IMR-90 (cell line): Measurements from ENCODE around the gene POU2AF2. TPM values are rescaled to one million over a fixed set of nuclear protein-coding genes. Genes with fewer than 3 reads are reported as not detected.
A peak's percentile ranks its signal among the peaks of the same experiment; 100 is the strongest.

Experiments
- ATAC-seq: fragments of 200-7000 bp; cut with Tn5 transposase; 2 replicates; pipeline ENCODE4 v1.9.1; 2020; ENCODE audit warnings: low read depth, mild to moderate bottlenecking, moderate library complexity
- BruUV-seq: library from RNA; stranded (reverse); fragments of 400-500 nt; replicated peaks from 2 replicates; lab custom pipeline; 2021; lab: Mats Ljungman, UMichigan
- CTCF ChIA-PET: fragments of 300-600 bp; formaldehyde crosslinking; extraction: SDS; loops from one replicate; lab custom pipeline; 2021; ENCODE audit warnings: antibody characterized with exemption; lab: Yijun Ruan, JAX
- POLR2A ChIA-PET: fragments of 300-600 bp; sonication (Branson Sonifier 250); formaldehyde crosslinking; loops from one replicate; lab custom pipeline; 2022; ENCODE audit warnings: antibody characterized with exemption; ENCODE audit not compliant: unreplicated experiment; lab: Charles Lee
- DNase-seq: peaks from one replicate; pipeline ENCODE4 v3.0.0; 2013
- H2AFZ ChIP-seq: replicated peaks from 2 replicates; pipeline ENCODE3; 2013; ENCODE audit warnings: low read length, mild to moderate bottlenecking; ENCODE audit not compliant: poor library complexity
- H2AK5ac ChIP-seq: 2 replicates; pipeline ENCODE4 v1.6.1; 2013; ENCODE audit warnings: low read depth, low read length, inconsistent platforms
- H2AK9ac ChIP-seq: replicated peaks from 2 replicates; pipeline ENCODE3; 2013; ENCODE audit warnings: mild to moderate bottlenecking, low read depth, low read length, moderate library complexity; ENCODE audit not compliant: poor library complexity
- H2BK120ac ChIP-seq: 2 replicates; pipeline ENCODE4 v1.6.1; 2013; ENCODE audit warnings: low read depth, low read length, inconsistent platforms
- H2BK15ac ChIP-seq: 3 replicates; pipeline ENCODE4 v1.6.1; 2013; ENCODE audit warnings: low read depth, low read length, inconsistent platforms
- H2BK20ac ChIP-seq: 2 replicates; pipeline ENCODE4 v1.6.1; 2013; ENCODE audit warnings: low read depth, mild to moderate bottlenecking, inconsistent platforms, low read length, moderate library complexity
- H2BK5ac ChIP-seq: 2 replicates; pipeline ENCODE4 v1.6.1; 2013; ENCODE audit warnings: mild to moderate bottlenecking, low read depth, low read length, inconsistent platforms; ENCODE audit not compliant: poor library complexity, severe bottlenecking
- H3K14ac ChIP-seq: replicated peaks from 2 replicates; pipeline ENCODE4 v1.6.1; 2013; ENCODE audit warnings: low read depth, low read length, inconsistent platforms
- H3K18ac ChIP-seq: 2 replicates; pipeline ENCODE4 v1.6.1; 2013; ENCODE audit warnings: low read depth, low read length, control low read depth
- H3K23ac ChIP-seq: 2 replicates; pipeline ENCODE4 v1.6.1; 2013; ENCODE audit warnings: low read depth, low read length, inconsistent platforms
- H3K27ac ChIP-seq: 2 replicates; pipeline ENCODE4 v1.5.1; 2013; ENCODE audit warnings: mild to moderate bottlenecking, control low read depth, low read length; ENCODE audit not compliant: insufficient read depth
- H3K27me3 ChIP-seq: 2 replicates; pipeline ENCODE4 v1.6.1; 2013; ENCODE audit warnings: low read length; ENCODE audit not compliant: control insufficient read depth, insufficient read depth
- H3K36me3 ChIP-seq: 2 replicates; pipeline ENCODE4 v1.6.1; 2013; ENCODE audit warnings: low read length, mixed read lengths; ENCODE audit not compliant: control insufficient read depth, insufficient read depth
- H3K4ac ChIP-seq: 2 replicates; pipeline ENCODE4 v1.6.1; 2013; ENCODE audit warnings: low read depth, low read length, inconsistent platforms
- H3K4me1 ChIP-seq: 2 replicates; pipeline ENCODE4 v1.6.1; 2013; ENCODE audit warnings: low read length, mixed read lengths; ENCODE audit not compliant: control insufficient read depth, insufficient read depth
- H3K4me2 ChIP-seq: 2 replicates; pipeline ENCODE4 v1.6.1; 2013; ENCODE audit warnings: low read depth, mild to moderate bottlenecking, control low read depth, low read length, moderate library complexity
- H3K4me3 ChIP-seq: 2 replicates; pipeline ENCODE4 v1.5.1; 2013; ENCODE audit warnings: low read depth, mild to moderate bottlenecking, control low read depth, low read length, moderate library complexity; ENCODE audit not compliant: insufficient read depth
- H3K56ac ChIP-seq: 2 replicates; pipeline ENCODE4 v1.6.1; 2013; ENCODE audit warnings: low read length, inconsistent platforms; ENCODE audit not compliant: insufficient read depth; ENCODE audit errors: extremely low read depth
- H3K79me1 ChIP-seq, 2 experiments: 2 replicates each; pipeline ENCODE4 v1.6.1; 2013; ENCODE audit warnings: low read length in 2 of 2, inconsistent platforms in 1 of 2, low read depth in 1 of 2
- H3K9ac ChIP-seq: 2 replicates; pipeline ENCODE4 v1.6.1; 2013; ENCODE audit warnings: low read depth, low read length, control low read depth
- H3K9me1 ChIP-seq: 2 replicates; pipeline ENCODE4 v1.6.1; 2013; ENCODE audit warnings: low read length, inconsistent platforms; ENCODE audit not compliant: insufficient read depth
- H3K9me3 ChIP-seq: 2 replicates; pipeline ENCODE4 v1.6.1; 2013; ENCODE audit warnings: low read length; ENCODE audit not compliant: control insufficient read depth, insufficient read depth
- H4K20me1 ChIP-seq: 2 replicates; pipeline ENCODE4 v1.6.1; 2013; ENCODE audit warnings: low read length, inconsistent platforms; ENCODE audit not compliant: insufficient read depth
- H4K5ac ChIP-seq: 2 replicates; pipeline ENCODE4 v1.6.1; 2013; ENCODE audit warnings: mild to moderate bottlenecking, low read depth, low read length, control low read depth
- H4K8ac ChIP-seq, 2 experiments: 2 replicates each; pipeline ENCODE4 v1.6.1; 2013; ENCODE audit warnings: low read depth in 2 of 2, low read length in 2 of 2, control low read depth in 1 of 2, inconsistent platforms in 1 of 2
- H4K91ac ChIP-seq: 2 replicates; pipeline ENCODE4 v1.6.1; 2013; ENCODE audit warnings: low read depth, low read length, inconsistent platforms; ENCODE audit not compliant: insufficient read depth
- BHLHE40 ChIP-seq: fragments of 150-350 bp; IDR thresholded peaks from 2 replicates; pipeline ENCODE4 v1.6.1; 2016; ENCODE audit warnings: mild to moderate bottlenecking, low read depth, low read length
- CHD1 ChIP-seq: IDR thresholded peaks from 2 replicates; pipeline ENCODE4 v1.6.1; 2012; ENCODE audit warnings: low read depth, low read length, improper control_type of control experiment
- CTCF ChIP-seq: conservative IDR thresholded peaks from 2 replicates; pipeline ENCODE4 v1.5.1; 2012; ENCODE audit warnings: mild to moderate bottlenecking, low read depth, low read length, improper control_type of control experiment
- MAFK ChIP-seq: IDR thresholded peaks from 2 replicates; pipeline ENCODE4 v1.6.1; 2012; ENCODE audit warnings: low read depth, low read length, improper control_type of control experiment
- MAZ ChIP-seq: IDR thresholded peaks from 2 replicates; pipeline ENCODE4 v1.6.1; 2012; ENCODE audit warnings: low read depth, mild to moderate bottlenecking, low read length, improper control_type of control experiment, moderate library complexity, borderline replicate concordance
- MXI1 ChIP-seq: IDR thresholded peaks from 2 replicates; pipeline ENCODE4 v1.6.1; 2012; ENCODE audit warnings: low read depth, mild to moderate bottlenecking, low read length, moderate library complexity, borderline replicate concordance
- POLR2A ChIP-seq: IDR thresholded peaks from 2 replicates; pipeline ENCODE4 v1.6.1; 2012; ENCODE audit warnings: mild to moderate bottlenecking, low read depth, low read length
- RFX5 ChIP-seq: IDR thresholded peaks from 2 replicates; pipeline ENCODE4 v1.8.0; 2012; ENCODE audit warnings: low read depth, mild to moderate bottlenecking, low read length, moderate library complexity
- SMC3 ChIP-seq: fragments of 150-350 bp; IDR thresholded peaks from 2 replicates; pipeline ENCODE4 v1.6.1; 2016; ENCODE audit warnings: low read depth, mild to moderate bottlenecking, antibody characterized with exemption, low read length, moderate library complexity
- USF2 ChIP-seq: fragments of 150-350 bp; IDR thresholded peaks from 2 replicates; pipeline ENCODE4 v1.6.1; 2017; ENCODE audit warnings: mild to moderate bottlenecking, antibody characterized with exemption, low read length, low read depth
- WGBS, 2 experiments: methylation state at CpG; one replicate each; pipeline versions ENCODE4 v1.1.5 to v1.1.7; 2013; ENCODE audit warnings: missing lambda C conversion rate in 2 of 2; ENCODE audit not compliant: insufficient read length in 1 of 2; ENCODE audit errors: extremely low coverage in 2 of 2; 5-methylcytosine and 5-hydroxymethylcytosine counted together
- dilution Hi-C: fragments of 300-500 bp; cut with HindIII; formaldehyde crosslinking; loops from one replicate; pipeline ENCODE4 v1.14.3; 2018; ENCODE audit warnings: low sequenced_read_pairs; ENCODE audit not compliant: unreplicated experiment
- in situ Hi-C: fragments of 300-500 bp; cut with MboI; formaldehyde crosslinking; loops from 3 replicates; pipeline ENCODE4 v1.14.3; 2019; ENCODE audit warnings: low sequenced_read_pairs, inconsistent platforms, mixed read lengths
- intact Hi-C: fragments of 100-400 bp; cut with micrococcal nuclease; formaldehyde crosslinking; loops from 2 replicates; pipeline ENCODE4 v1.10.0; 2022
- polyA plus RNA-seq, 3 experiments: library from polyadenylated mRNA; depleted of rRNA; stranded (reverse); fragments of >200 nt; gene quantifications; 2 replicates each; pipeline ENCODE4 v1.2.3, GENCODE V29; 2012; ENCODE audit warnings: low replicate concordance in 1 of 3
- total RNA-seq: library from RNA; depleted of rRNA; stranded (reverse); fragments of >200 nt; gene quantifications from 2 replicates; pipeline ENCODE4 v1.2.3, GENCODE V29; 2012

Gene POU2AF2
- total and polyA plus RNA-seq, 2 of the 4 experiments (the other 2 are of a cell fraction), result not detected

GRCh38 chr11:111209543-111210355, 35.8 kb upstream of the POU2AF2 start:
- no peaks in the 10 kb centered on the region for H3K9me3 ChIP-seq
- TF ChIP-seq MAFK (no peak), SMC3 (no peak), CHD1 (no peak), USF2 (no peak), RFX5 (no peak), MXI1 (no peak), CTCF (no peak), MAZ (no peak), BHLHE40 (no peak), POLR2A (no peak)
- no peak overlapping the region for H2AK9ac ChIP-seq
- H2BK20ac ChIP-seq, result no peak overlapping the region
- 0 out of 2 replicates have a peak overlapping the region, but pooled peaks have one; percentile 17 for H3K4ac ChIP-seq
- H2BK15ac ChIP-seq, result no peak overlapping the region
- DNase-seq (peak; percentile 28), ATAC-seq (no peak)
- H3K36me3 ChIP-seq, result no peaks in the 10 kb centered on the region
- H3K79me1 ChIP-seq, result no peaks in the 10 kb centered on the region
- H3K27ac ChIP-seq, result no peak overlapping the region
- ChIA-PET CTCF (interaction anchor here (1.4 kb wide), 1 partner anchor 309 kb away, joined by 3 read pairs; no protein-coding TSS in a partner anchor), POLR2A (no interaction called here)
- no peaks in the 10 kb centered on the region for H4K20me1 ChIP-seq
- no CpG with 5 or more reads among the region's 4 CpGs for WGBS, 2 experiments
- H4K5ac ChIP-seq, result no peak overlapping the region
- intact Hi-C loops, result no loop called here
- in situ Hi-C loops, result no loop called here
- H3K14ac ChIP-seq, result no peak overlapping the region
- dilution Hi-C loops, result no loop called here
- no TSS peak for BruUV-seq
- no peak overlapping the region for H3K9ac ChIP-seq
- H4K8ac ChIP-seq, result no peak overlapping the region
- H3K9me1 ChIP-seq, result peaks cover 7% of the 10 kb centered on the region; the same call in 1 of the 2 replicates
- H2BK120ac ChIP-seq, result no peak overlapping the region
- H3K18ac ChIP-seq, result peak overlapping the region; percentile 24; the same call in 1 of the 2 replicates
- H3K4me1 ChIP-seq, result peaks cover 17% of the 10 kb centered on the region
- no peak overlapping the region for H3K4me3 ChIP-seq
- H3K27me3 ChIP-seq, result no peaks in the 10 kb centered on the region
- H4K91ac ChIP-seq, result no peak overlapping the region
- H2AK5ac ChIP-seq, result no peak overlapping the region
- peak overlapping the region; percentile 43 for H2BK5ac ChIP-seq
- no peak overlapping the region for H3K4me2 ChIP-seq
- H3K23ac ChIP-seq, result no peak overlapping the region
- no peak overlapping the region for H2AFZ ChIP-seq
- no peak overlapping the region for H3K56ac ChIP-seq
